ENCODE results near the gene CMTM5.

DNA sequence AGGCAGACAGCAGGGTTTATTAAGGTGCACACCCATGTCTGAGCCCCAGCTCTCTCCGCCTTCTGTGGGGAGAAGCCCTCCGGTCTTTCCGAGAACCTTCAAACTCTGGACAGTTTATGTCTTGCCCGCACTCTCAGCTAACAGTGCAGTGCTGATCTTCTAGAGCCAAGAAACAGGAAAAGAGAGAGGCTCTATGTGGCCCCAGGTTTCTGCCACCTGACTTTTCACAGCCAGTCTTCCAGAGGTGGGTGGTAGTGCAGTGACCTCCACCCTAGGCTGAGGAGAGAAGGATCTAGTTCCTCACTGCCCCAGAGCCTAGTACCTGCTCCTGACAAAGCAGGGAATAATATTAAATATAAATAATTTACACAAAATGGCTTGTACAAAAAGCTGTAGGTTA, 20.2 kb upstream of the CMTM5 start:
- TF ChIP-seq, protein P1, sequence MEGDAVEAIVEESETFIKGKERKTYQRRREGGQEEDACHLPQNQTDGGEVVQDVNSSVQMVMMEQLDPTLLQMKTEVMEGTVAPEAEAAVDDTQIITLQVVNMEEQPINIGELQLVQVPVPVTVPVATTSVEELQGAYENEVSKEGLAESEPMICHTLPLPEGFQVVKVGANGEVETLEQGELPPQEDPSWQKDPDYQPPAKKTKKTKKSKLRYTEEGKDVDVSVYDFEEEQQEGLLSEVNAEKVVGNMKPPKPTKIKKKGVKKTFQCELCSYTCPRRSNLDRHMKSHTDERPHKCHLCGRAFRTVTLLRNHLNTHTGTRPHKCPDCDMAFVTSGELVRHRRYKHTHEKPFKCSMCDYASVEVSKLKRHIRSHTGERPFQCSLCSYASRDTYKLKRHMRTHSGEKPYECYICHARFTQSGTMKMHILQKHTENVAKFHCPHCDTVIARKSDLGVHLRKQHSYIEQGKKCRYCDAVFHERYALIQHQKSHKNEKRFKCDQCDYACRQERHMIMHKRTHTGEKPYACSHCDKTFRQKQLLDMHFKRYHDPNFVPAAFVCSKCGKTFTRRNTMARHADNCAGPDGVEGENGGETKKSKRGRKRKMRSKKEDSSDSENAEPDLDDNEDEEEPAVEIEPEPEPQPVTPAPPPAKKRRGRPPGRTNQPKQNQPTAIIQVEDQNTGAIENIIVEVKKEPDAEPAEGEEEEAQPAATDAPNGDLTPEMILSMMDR (IDR thresholded peaks at IDR 0.05; ENCODE audit: low read depth, low read length), result no peak
- TF ChIP-seq MYC (IDR thresholded peaks at IDR 0.05; ENCODE audit: low read depth, low read length), result no peak
- no peak for TF ChIP-seq POLR2A (IDR thresholded peaks at IDR 0.05; ENCODE audit: extremely low read depth, insufficient read length)
